Stimulated activated CD8-positive, alpha-beta memory T cell treated with anti-CD3 and anti-CD28 coated beads, Interleukin-4, amount 100 ng/mL, for 1 hour (primary cell): ENCODE measurements around the gene SATB2.

Experiments
- DNase-seq, 2 donors: peaks; one replicate each; pipeline ENCODE4 v3.0.0-alpha.2; 2020; ENCODE audit warnings: low read depth in 2 of 2, low spot score in 1 of 2

SATB2 gene

GRCh38 chr2:199465988-199466691 lies 8.4 kb upstream of the SATB2 start:
- DNase-seq: no peak

- no peak for DNase-seq
Observed at GRCh38 chr2:199465390-199465789, 7.7 kb upstream of the SATB2 start.

- no peak for DNase-seq
Observed at GRCh38 chr2:199464606-199465352, 7.0 kb upstream of the SATB2 start.

GRCh38 chr2:199463708-199464605 lies 6.2 kb upstream of the SATB2 start:
- no peak for DNase-seq

GRCh38 chr2:199462956-199463692 lies 5.4 kb upstream of the SATB2 start:
- DNase-seq: no peak

GRCh38 chr2:199462347-199462955 lies 4.7 kb upstream of the SATB2 start:
- DNase-seq: no peak

- DNase-seq: no peak
Observed at GRCh38 chr2:199461711-199462346, 4.1 kb upstream of the SATB2 start.

GRCh38 chr2:199460846-199461710 lies 3.3 kb upstream of the SATB2 start:
- DNase-seq: no peak

- no peak for DNase-seq
Observed at GRCh38 chr2:199460101-199460671, 2.4 kb upstream of the SATB2 start.

GRCh38 chr2:199459286-199460100 lies 1.8 kb upstream of the SATB2 start:
- DNase-seq: peak in 1 of 2 donors; percentile 29

GRCh38 chr2:199458806-199459285 lies 1.1 kb upstream of the SATB2 start:
- DNase-seq: no peak

- DNase-seq: no peak
Observed at GRCh38 chr2:199458009-199458805, 468 bp upstream of the SATB2 start.

GRCh38 chr2:199456383-199457146 lies 1.2 kb downstream of the SATB2 start:
- no peak for DNase-seq

- DNase-seq: no peak
Observed at GRCh38 chr2:199455545-199456382, 2.0 kb downstream of the SATB2 start.

GRCh38 chr2:199455210-199455544 lies 2.6 kb downstream of the SATB2 start:
- no peak for DNase-seq
